ENCODE measurements around the gene TTC38.
A peak's percentile ranks its signal among the peaks of the same experiment; 100 is the strongest.

Gene TTC38

DNA sequence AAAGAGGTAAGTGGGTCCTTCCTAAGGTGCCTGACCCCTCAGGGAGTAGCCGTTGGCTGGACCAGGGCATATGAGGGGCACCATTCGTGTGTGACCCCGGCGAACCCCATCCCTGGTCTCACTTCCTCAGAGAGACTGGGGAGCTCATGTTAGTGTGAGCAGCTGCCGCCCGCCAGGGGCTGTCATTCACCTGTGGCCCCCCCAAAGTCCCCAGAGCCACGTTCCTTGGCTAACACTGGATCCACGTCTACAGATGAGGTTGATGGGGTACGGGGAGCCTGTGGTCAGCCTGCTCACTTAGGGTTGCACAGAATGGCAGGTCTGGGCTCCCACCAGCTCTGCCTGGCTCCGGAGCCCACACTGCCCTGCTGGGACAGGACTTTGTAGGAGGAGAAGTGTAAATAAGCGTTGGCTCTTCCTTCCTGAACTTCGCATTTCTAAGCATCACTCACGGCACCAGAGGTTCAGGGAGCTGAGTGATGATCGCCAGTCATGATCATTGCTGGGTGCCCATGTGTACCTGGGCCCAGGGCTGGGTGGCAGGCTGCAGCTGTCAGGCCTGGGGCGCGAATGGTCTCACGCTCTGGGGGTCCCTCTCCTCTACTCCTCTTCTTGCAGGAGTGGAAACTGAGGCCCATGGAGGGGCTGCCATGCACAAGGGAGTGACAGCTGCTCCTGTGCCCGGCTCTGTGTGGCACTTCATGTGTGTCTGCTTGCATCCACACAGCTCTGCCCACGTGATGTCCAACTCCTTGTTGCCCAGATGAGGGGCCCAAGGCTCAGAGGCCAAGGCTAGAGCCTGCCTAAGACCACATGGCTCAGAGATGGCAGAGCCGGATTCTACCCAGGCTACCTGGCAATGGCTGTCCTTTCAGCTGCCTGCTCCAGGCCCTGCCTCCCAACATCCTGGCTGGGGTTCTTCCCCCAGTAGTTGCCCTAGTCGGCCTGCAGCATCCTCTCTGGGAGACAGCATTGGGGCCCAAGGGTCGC lies 11.1 kb downstream of the TTC38 start:
- DNase-seq: no peak

- no peak for DNase-seq
Measured at GRCh38 chr22:46280063-46280817, 12.4 kb downstream of the TTC38 start.

GRCh38 chr22:46280999-46281623 lies 13.3 kb downstream of the TTC38 start:
- DNase-seq: peak; percentile 68 to 69

- no peak for DNase-seq
Measured at GRCh38 chr22:46281866-46282678, 14.3 kb downstream of the TTC38 start.

DNA sequence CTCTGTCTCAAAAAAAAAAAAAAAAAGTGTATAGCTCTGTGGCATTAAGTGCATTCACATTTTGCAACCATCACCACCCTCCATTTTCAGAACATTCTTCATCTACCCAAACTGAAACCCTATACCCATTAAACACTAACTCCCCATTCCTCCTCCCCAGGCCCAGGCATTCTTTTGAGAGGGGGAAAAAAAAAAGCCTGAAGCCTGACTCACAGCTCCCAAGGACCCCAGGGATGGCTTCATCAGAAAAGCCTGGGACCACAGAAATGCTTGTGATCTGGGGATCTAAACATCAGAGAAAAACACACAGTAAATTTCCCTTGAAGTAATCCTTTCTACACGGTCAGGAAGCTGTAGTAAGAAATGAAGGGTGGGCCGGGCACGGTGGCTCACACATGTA lies 18.2 kb downstream of the TTC38 start:
- no peak for DNase-seq

DNA sequence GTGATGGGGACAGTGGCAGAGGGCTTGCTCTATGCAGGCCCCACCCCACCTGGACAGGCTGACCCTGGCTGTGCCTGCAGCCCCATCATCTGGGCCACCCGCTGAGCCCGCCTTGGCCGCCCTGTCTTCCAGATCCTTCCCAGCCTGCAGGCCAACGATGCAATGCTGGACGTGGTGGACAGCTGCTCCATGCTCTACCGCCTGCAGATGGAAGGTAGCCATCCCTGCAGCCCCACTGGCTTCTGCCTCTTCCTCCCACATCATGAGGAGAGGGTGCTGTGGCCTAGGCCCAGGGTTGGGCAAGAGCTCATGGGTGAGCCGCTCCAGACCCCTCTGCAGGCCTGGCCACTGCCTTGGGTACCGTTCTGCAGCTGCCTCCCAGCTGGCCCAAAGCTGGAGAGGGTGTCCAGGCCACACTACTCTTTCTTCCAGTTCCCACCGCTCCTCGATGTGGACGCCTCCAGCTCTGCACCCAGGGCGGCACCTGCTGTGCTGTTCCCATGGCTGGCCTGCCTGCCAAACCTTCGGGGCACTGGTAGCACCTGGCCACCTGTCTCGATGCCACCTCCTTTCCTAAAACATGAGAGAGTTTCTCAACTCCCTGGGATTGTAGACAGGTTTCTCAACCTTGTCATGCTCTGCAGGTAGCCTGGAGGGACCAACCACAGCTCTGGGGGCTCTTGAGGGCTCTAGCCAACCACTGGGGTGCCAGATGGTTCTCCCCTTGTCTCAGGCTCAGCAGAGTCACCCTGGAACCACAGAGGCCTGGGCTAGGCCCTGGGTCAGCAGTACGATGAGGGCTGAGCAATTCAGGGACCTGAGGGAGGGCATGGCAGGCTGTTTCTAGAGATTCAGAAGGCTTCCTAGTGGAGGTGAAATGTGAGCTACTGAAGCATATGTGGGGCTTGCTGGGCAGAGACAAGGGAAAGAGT lies 19.4 kb downstream of the TTC38 start:
- DNase-seq: no peak

GRCh38 chr22:46287873-46288751 lies 20.3 kb downstream of the TTC38 start:
- peak; percentile 50 to 62 for DNase-seq

DNA sequence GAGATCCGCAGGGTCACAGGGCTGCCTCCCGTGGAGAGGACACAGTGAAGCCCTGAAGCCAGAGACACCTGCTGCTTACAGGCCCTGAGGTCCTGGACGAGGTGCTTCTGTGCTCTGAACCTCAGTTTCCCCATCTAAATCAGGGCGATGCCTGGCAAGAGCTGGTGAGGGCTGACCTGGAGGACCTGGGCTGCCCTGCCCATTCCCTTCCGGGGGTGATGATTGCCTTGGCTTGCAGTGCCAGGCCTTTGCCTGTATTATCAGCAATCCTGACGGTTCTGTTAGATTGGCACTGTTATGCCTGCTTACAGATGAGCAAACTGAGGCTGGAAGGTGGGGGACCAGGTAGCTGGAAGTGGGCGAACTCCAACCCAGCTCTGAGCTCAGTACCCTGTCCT lies 21.0 kb downstream of the TTC38 start:
- DNase-seq: no peak

DNA sequence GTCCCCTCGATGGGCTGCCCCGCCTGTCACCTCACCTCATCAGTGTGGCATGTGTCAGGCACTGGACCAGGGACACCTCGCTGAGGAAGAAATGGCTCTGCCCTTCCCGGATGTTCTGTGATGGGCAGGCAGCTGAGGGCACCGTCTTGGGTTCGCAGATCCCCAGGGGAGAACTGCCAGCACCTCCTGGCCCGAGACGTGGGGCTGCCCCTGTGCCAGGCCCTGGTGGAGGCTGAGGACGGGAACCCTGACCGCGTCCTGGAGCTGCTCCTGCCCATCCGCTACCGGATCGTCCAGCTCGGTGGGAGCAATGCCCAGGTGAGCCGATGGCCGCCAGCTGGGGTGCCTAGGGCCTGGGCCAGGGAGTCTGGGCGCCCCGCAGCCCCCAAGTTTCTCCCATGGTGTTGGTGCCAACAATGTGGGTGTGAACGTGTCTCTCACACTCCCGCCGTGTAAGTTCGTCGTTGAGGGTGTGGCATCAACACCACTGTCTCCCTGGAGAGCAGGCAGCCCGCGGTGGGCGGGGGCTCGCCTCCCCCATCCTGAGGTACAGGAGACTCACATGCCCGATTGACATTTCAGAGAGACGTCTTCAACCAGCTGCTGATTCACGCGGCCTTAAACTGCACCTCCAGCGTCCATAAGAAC lies 21.6 kb downstream of the TTC38 start:
- peak; percentile 52 to 53 for DNase-seq

DNA sequence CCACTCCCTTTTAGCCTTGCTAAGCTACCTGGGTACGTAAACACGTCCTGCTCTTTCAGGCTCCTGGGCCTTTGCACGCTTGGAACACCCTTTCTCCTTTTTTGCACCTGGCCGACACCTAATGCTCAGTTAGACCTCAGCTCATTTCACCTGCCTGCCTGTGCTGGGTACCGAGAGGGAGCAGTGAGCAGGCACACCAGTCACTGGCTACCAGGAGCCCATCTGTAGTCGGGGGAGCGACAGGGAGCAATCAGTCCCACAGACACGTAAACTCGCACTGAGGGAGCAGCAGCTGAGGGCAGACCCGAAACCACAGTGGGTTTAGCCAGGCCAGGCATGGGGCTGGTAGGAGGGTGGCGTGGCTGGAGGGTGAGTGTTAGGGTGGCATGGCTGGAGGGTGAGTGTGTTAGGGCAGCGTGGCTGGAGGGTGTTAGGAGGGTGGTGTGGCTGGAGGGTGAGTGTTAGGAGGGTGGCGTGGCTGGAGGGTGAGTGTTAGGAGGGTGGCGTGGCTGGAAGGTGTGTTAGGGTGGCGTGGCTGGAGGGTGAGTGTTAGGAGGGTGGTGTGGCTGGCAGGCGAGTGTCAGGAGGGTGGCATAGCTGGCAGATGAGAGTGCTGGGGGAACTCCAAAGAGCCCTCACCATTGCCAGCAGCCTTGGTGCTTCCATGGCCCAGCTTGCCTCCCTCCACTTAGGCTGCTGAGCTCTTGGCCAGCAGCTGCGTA lies 22.5 kb downstream of the TTC38 start:
- peak in 1 of 2 donors; percentile 17 for DNase-seq

- DNase-seq: no peak
Measured at GRCh38 chr22:46290843-46291785, 23.3 kb downstream of the TTC38 start.

DNA sequence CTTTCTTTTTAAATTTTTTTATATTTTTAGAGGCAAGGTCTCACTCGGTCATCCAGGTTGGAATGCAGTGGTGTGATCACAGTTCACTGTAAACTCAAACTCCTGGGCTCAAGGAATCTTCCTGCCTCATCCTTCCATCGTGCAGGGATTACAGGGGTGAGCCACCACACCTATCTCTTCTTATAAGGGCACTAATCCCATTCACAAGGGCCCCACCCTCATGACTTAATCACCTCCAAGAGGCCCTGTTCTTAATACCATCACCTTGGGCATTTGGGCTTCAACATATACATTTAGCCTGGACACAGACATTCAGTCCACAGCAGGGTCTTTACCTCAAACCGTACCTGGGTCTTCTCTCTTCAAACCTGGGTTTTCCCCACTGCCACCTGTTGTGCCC lies 24.4 kb downstream of the TTC38 start:
- DNase-seq: no peak

- DNase-seq: no peak
Measured at GRCh38 chr22:46292732-46293131, 24.9 kb downstream of the TTC38 start.

GRCh38 chr22:46293577-46294260 lies 25.9 kb downstream of the TTC38 start:
- peak in 1 of 2 donors; percentile 31 for DNase-seq

DNA sequence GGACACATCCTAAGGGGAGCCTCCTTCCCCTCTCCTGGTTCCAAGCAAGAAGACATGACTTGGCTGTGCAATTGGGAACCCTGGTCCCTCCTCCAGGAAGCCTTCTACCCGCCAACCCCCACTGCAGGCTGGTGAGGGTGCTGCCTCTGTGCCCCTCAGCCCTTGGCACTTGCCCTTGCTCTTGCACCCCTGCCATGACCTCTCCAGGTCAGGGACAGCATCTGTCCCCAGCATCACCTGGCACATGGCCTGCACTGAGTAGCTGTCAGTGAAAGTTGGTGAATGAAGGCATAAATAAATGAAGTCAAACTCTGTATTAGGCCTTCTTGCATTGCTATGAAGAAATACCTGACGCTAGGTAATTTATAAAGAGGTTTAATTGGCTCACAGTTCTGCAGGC lies 27.0 kb downstream of the TTC38 start:
- no peak for DNase-seq

DNA sequence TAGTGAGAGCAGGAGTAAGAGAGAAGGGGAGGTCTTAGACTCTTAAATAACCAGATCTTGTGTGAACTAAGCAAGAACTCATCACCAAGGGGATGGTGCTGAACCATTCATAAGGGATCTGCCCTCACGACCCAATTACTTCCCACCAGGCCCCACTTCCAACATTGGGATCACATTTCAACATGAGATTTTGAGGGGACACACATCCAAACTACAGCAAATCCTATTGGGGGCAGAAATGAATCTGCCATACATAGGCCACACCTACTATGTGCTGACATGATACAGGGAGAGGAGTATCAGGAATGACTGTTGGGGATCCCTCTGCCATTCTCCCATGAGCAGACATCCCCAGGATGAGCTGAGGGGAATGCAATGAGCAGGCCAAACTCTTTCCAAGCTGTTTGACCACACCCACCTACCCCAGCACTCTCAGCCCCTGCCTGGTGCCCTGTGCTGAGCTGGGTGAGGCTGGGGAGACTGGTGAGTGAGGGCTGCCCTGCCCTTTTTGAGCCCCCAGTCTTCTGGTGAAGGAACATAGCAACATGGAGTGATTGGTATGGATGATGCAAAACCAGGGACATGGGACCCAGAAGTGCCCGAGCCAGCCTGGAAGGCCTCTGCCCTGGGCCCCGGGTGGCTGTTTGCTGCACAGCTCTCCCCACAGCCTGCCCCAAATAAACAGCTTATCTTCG lies 27.6 kb downstream of the TTC38 start:
- no peak for DNase-seq
